Measurements from ENCODE around the gene LSS.
"Not testable (repeated sequence)": the region's sequence is repeated elsewhere in the genome, so short reads cannot be mapped to it uniquely, and the experiment has no call there.

LSS gene

DNA sequence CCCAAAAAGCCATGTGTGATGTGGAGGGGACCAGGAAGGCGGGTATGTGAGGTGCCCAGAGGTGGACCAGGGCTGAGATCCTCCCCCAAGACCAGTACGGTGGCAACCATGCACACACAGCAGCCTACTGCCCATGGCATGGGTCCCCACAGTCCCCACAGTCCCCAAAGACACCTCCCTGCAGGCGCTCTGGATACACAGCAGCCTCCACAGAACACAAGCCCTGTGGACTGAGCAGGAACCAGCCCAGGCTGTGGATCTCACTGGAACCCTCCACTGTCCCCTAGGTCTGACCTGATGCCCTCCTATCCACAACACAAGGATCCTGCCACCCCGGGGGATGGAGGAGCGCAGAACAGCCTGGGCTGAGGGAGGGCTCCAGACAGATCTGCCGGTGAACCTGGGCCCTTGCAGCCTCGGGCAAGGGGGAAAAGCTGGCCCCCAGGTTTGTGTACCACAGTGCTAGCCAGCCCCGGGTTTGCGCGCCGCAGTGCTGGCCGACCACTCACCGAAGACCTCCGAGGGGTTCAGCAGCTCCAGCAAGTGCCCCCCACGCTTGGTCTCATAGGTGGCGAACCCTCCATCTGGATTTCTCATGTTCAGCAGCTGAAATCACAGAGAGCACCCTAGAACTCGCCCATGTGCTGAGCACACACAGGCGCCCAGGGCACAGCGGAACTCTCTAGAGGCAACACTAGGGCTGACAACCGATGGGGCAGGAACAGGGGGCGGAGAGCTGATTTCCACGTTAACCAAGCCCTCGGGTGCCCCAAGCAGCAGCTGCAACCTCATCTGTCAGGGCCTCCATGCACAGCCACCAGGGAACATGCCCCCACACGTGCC is 22.2 kb downstream of the LSS start:
- DNase-seq (ENCODE audit: low read depth in 1 of 2, low spot score in 1 of 2): no peak

DNA sequence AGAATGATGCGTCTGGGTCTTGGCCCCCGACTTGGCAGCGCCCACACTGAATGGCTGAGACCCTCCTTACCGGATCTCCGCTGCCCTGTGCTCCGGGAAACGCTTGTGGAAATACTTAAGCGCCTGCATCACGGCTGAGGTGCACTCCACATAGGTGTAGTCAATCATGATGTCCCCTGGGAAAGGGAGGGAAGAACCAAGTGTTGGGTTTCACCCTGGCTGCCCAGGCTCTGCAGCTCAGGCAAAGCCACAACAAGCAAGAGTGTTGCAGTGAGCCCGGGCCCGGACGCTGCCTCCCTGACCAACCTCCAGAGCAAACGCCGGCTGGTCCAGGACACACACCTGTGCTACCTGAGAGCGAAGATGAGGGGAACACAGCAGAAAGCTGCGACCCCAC is 22.8 kb downstream of the LSS start:
- DNase-seq (ENCODE audit: low read depth in 1 of 2, low spot score in 1 of 2): no peak

DNA sequence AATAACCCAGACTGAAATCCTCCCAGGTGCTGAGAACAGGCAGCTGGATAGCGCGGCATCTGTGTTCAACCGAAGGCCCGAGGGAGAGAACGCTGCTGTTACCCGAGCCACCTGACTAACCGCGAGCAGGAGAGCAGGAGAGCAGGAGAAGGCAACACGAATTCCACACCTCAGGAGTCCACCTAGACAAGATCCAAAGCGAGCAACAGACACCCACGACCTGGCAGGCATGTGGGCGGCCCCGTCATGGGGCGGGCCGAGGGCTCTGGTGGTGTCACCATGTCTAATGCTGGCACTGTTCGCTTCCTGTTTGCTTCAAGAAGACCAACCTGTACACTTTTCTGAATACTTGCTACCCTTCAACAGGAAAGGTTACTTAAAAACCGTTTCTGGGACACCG is 23.4 kb downstream of the LSS start:
- DNase-seq (ENCODE audit: low read depth in 1 of 2, low spot score in 1 of 2): no peak

DNA sequence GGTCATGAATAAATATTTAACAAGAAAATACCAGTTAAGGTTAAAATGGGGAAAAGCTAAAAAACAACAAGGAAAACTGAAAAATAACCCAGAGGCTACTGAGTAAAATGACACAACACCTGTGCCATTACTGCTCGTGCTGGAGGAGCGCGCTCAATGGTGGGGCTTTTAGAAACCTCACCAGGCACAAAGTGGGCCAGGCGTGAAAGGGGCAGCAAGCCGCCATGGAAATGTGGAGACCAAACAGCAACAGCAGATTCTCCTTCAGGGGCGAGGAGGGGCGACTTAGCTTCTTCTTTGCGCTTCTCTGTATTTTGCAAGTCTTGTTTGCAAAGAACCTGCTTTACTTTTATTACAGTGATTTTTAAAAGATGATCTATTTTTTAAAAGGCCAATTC is 25.4 kb downstream of the LSS start:
- no peak for DNase-seq (ENCODE audit: low read depth in 1 of 2, low spot score in 1 of 2)

DNA sequence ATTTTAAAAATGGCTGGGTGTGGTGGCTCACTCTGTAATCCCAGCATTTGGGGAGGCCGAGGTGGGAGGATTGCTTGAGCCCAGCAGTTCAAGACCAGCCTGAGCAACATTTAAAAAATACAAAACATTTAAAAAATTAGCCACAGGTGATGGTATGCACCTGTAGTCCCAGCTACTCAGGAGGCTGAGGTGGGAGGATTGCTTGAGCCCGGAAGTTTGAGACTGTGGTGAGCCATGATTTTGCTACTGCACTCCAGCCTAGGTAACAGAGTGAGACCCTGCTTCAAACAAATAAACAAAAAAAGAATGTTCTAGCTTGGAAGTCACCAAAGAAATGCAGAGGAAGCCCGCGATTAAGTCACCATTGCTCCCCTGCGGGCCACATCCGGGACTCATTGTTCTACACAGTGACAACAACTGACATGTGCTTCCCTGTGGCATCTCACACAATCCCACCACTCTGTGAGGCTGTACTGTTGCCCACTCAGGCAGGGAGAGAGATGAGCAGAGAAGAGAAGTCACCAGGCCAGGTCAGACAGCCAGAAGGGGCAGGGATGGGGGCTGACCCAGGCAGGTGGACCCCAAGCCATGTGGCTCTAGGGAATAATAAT is 25.9 kb downstream of the LSS start:
- no peak for DNase-seq (ENCODE audit: low read depth in 1 of 2, low spot score in 1 of 2)

DNA sequence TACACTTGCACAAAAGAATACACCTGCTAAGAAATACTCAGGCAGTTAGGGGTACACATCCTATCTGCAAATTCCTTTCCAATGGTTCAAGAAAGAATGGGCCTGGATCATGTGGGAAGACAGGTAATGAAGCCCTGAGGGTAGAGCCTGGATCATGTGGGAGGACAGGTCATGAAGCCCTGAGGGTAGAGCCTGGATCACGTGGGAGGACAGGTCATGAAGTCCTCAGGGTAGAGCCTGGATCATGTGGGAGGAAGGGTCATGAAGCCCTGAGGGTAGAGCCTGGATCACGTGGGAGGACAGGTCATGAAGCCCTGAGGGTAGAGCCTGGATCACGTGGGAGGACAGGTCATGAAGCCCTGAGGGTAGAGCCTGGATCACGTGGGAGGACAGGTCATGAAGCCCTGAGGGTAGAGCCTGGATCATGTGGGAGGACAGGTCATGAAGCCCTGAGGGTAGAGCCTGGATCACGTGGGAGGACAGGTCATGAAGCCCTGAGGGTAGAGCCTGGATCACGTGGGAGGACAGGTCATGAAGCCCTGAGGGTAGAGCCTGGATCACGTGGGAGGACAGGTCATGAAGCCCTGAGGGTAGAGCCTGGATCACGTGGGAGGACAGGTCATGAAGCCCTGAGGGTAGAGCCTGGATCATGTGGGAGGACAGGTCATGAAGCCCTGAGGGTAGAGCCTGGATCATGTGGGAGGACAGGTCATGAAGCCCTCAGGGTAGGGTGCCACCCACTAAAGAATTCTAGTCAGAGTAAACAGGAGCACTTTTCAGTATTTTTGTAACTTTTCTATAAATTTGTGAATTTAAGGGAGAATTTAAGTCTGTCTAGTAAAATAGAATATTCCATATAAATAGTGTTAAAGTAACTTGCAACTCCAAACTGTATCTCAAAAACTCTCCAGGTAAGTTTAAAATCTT is 27.4 kb downstream of the LSS start:
- not testable (repeated sequence) for DNase-seq (ENCODE audit: low read depth in 1 of 2, low spot score in 1 of 2)

DNA sequence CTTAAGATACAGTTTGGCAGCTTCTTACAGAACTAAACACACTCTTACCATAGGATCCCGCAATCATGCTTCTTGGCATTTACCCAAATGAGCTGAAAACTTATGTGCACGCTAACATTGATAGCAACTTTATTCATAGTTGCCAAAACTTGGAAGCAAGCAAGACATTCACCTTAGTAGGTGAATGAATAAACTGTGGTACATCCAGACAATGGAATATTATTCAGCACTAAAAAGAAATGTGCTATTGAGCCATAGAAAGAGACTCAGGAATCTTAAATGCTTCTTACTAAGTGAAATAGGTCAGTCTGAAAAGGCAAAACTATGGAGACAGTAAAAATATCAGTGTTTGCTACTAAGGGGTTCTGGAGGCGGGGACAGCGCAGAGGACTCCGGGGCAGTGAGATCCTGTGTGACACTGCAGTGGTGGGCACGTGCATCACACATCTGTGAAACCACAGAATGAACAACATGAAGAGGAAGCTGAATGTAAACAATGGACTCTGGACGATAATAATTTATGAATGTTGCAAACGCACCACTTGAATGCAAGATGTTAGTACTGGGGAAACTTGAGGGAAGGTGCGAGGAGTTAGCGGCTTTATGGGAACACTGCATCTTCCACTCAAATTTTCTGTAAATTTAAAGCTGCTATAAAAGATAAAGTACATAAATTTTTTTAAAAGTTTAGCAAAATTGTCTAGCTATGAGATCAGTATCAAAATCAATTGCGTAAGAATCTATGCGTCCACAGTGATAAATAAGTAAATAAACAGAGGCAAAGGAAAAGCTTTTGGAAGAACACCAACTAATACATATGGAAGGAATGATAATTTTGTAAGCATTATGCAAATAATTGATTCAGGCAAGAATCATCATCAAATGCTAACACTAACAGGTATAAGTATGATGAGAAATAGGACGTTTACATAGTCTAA is 28.9 kb downstream of the LSS start:
- no peak for DNase-seq (ENCODE audit: low read depth in 1 of 2, low spot score in 1 of 2)

DNA sequence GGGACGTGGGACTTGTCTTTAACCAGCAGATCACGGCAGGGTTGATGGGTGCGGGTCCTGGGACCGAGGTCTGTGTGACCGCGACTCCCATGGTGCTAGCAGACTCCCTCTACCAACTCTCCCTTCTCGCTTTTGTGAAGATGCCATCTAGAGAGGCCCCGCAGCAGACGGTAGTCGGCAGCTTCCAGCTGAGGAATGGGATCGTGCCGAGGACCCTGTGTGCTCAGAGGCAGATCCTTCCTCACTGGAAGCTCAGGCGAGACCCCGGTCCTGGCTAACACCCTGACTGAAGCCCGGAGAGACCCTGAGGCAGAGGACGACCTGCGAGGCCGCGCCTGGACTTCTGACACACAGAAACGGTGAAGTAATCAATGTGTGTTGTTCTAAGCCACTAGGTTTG is 31.8 kb downstream of the LSS start:
- no peak for DNase-seq (ENCODE audit: low read depth in 1 of 2, low spot score in 1 of 2)

DNA sequence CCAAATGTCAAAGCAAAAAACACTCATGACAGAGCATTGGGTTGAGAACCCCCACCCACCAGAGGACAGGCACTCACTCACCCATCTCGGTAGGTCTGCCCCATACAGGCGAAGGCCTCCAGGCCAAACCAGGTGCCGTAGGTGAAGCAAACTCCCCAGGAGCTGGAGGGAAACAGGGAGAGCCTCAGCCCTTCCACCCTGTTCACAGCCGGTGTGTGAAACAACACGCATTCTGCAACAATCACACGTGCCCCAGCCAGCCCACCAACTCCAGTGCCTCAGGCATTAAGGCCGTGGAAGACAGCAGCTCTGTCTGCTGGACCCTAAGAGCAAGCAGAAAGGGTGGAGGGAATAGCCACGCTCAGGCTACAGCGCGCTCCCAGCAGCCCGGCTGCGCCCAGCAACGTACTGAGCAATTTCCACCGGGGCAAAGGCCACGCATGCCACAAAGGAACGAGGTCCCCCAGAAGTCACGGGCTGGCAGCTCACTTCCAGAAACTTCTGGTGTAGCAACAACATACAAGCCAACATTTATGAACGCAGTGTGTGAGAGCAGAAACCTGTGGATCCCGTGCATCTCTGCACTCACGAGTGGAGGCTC is 32.9 kb downstream of the LSS start:
- no peak for DNase-seq (ENCODE audit: low read depth in 1 of 2, low spot score in 1 of 2)

DNA sequence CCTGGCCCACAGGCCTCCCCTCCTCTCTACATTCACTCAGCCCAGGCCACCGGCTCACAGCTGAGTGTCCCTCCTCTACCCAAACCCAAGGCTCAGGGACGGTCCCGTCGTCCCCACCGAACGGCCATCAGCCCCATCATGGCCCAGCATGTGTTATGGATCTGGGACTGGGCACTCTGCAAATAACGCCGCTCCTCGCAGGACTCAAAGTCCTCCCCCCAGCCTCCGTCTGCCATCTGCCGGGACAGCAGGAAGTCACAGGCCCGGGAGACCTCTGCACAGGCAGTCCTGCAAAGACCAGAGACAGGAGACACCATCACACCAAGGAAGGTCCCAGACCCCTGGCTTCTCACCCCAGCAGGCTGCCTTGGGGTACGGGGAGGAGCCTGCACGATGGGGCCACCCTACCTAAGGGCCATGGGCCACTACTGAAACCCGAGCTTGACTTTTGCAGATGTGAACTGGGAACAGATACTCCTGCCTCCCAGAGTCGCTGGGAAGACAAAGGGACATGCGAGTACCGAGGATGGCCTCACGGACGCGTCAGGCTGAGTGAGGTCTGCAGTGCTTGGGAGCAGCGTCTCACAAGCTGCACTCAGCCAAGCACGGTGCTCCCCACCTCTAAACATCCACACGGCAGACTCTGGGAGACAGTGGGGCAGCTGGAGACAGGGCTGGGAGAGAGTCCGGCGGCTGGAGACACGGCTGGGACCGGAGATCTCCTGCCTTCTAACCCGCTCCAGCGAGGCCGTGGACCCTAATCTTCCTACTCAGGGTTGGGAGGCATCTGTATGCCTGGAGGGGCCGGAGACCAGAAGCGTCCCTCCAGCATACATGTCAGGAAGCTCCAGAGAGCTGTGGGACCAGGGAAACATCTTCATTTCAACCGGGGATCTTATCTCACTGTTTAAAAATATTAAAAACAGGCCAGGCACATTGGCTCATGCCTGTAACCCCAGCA is 33.9 kb downstream of the LSS start:
- no peak for DNase-seq (ENCODE audit: low read depth in 1 of 2, low spot score in 1 of 2)

DNA sequence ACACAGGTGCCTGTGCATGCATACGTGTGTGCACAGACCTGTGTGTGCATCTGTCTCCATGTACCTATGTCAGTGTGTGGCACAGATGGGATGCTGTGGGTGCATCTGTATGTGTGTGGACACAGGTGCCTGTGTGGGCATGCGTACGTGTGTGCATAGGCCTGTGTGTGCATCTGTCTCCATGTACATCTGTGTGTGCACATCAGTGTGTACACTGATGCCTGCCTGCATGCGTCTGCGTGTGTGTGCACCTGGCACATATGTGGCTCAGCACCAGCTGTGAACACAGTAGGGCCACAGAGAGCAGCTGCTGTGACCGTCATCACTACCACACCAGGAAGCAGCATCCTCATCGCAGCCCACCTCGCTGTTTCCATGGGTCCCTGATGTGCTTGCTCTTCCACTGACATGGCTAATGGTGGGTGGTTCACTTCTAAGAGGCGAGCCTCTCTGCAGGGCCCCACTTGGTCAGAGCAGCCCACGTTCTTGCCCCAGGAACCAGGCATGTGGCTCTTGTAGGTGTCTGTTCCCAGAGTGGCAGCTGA is 34.7 kb downstream of the LSS start:
- DNase-seq (ENCODE audit: low read depth in 1 of 2, low spot score in 1 of 2): no peak

DNA sequence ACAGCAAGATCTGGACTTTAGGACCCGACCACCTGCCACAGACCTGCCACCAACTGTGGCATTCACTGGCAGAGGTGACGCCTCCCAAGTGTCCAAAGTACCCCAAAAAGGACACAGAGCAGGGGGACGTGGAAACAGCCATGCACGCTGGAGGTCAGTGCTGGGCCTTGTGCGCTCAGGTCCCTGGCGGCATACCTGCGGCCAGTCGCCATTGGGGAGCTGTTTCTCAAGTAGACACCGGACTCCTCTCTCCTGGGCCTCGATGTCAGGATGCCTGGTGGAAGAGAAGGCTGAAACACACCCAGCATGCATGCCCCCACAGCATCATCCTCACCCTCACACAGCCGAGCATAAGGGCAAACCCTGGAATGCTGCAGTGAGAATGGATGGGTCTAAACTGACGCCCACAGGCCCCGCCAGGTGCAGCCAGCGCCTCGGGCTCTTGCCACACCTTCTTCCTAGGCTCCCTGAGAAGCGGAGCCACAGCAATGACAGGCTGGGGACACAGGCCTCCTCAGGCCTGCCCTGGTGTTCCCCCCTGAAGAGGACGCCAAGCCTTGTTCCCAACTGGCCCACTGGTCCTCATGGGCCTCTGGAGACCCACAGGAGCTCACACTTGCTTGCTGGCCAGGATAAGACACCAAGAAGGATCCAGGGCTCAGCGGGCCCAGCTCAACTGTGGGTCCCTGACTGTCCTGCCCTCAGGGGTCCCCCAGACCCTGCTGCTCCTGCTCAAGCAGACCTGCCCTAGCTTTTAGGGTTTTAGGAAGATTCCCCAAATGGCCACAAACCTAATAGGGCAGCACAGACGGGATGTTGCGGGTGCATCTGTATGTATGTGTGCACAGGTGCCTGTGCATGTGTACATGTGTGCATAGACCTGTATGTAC is 36.6 kb downstream of the LSS start:
- no peak for DNase-seq (ENCODE audit: low read depth in 1 of 2, low spot score in 1 of 2)

DNA sequence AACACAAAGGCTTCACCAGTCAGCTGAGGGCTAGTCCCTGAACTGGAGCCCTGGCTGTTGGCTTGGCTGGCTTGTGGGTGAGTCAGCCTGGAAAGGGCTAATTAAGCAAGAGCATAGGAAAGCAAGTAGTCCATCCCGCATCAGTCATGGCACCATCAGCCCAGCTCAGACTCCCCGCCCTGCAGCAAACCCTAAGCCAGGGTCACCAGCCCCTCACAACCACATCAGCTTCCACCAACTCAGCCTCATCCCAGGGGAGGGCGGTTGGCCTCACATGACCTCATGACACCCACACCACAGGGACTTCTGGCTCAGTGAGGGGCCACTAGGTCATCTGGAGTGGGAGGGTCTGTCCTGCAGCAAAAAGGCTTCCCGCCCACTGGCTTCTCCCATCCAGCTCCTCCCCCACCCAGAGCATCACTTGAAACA is 37.3 kb downstream of the LSS start:
- no peak for DNase-seq (ENCODE audit: low read depth in 1 of 2, low spot score in 1 of 2)

DNA sequence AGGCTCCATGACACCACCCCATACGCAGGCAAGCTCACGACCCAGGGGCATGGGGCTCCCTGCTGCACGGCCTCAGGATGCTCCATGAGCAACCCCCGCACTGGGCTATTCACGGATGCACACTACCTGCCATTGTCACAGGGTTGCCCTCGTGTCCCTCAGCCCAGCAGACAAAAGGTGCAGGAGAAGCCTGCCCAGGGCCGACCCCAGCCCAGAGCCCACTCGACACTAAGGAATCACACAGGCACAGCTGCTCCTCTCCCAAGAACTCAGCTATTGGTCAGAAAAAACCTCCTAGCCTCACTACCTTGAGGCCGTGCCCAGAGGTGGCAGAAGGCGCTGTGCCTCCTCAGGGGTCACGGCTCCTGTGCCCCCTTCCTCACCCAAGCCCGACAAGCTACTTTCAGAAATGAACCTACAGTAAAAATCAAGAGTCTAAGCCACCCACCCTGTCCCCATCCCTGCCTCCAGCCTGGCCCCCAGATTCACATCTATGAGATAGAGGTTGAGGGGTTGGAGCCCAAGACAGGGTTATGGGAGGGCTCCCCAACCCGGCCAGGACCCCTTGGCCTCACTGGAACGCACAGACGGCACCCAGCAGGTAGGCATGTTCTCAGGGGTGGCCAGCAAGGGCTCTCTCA is 38.0 kb downstream of the LSS start:
- DNase-seq (ENCODE audit: low read depth in 1 of 2, low spot score in 1 of 2): no peak

DNA sequence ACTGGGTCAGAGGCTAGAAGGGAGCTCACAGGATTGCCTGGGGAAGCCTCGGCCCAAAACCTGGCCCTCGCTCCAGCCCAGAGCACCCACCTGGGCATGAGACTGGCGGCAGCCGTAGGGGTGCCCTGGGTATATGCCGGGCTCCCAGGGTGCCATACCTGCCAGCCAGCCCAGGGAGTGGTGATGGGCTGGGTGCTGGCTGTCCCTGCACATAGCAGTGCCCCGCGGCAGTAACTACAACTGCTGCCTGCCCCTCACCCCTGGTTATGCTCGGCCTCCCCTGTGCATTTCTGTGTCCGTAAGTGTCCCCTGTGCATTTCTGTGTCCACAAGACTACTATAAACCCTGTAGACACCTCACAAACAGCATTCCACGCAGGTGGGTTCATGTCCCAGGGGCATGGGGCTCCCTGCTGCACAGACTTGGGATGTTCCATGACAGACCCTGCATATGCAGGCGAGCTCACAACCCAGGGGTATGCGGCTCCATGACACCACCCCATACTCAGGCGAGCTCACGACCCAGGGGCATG is 38.5 kb downstream of the LSS start:
- no peak for DNase-seq (ENCODE audit: low read depth in 1 of 2, low spot score in 1 of 2)

DNA sequence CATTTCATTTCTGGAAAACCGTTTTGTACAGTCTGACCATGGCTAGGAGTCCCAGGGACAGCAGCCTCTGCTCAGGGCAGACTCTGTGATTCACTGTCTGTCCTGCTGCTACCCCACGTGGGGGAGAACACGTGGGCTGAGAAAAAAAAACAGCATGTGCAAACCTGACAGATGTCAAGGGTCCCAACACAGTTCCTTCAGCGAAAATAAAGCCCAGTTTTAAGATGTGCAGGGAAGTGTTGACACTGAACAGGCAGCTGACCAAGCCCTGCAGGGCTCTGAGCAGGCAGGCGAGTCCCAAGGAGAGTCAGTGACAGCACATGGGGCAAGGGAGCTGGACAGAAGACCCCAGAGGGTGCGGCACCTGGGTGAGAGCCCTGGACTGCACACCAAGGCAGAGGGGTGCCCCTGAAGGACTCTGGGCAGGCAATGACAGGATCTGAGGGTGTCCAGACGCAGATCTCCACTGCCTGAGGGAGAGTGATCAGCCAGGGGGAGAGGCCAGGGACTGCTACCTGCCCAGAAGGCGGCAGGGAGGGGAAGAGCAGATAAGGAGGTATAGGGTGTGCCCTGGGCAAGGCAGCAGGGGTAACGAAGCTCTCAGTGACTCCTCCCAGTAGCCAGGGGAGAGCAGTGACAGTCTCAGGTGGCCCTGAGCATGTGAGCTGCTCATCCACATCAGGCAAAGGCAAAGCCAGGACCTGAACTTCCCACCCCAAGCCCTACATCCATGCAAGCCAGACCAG is 39.2 kb downstream of the LSS start:
- DNase-seq (ENCODE audit: low read depth in 1 of 2, low spot score in 1 of 2): no peak
